ENCODE measurements around the gene COPZ1.
"Not testable (repeated sequence)": the region's sequence is repeated elsewhere in the genome, so short reads cannot be mapped to it uniquely, and the experiment has no call there.

Gene COPZ1

DNA sequence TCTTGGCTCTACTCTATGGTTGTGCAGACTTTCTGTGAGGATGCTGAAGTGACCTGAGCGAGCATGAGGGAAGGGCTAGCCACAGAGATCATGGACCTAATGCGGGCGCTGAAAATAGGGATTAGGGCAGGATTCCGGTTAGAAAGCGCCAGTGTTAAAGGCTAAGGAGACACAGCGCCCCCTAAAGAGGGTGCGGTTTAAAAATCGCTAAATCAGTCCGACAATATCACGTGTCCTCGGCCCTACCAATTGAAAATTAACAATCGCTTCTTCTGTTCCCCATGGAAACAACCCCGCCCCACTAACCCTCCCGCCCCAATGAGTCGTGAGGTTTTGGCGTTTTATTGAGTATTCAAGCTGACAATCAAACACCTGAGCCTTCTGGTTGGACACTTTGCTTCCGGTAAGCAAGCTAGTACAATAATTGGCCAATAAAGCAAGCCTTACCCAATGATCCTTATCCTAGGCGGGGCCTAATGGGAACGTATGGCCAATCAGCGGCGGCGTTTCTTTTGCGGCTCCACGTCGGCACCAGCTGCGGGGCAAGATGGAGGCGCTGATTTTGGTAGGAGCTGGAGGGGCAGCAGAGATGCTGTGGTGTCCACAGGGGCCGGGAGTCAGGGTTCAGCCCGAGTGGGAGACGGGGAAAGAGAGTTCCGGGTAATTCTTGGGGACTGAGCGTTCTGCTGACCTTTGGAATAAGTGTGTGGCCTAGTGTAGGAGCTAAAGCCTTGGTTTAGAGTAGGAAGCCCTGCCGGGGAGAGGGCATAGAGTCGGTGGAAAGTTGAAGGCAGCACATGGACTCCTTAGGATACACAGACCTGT lies at the start of gene COPZ1:
Gene COPZ1 (plus strand): TSS at position 515 of the 825 bp plus-strand sequence. CDS start 33 bp downstream, at position 548.
- DNase-seq: peak; percentile 99

DNA sequence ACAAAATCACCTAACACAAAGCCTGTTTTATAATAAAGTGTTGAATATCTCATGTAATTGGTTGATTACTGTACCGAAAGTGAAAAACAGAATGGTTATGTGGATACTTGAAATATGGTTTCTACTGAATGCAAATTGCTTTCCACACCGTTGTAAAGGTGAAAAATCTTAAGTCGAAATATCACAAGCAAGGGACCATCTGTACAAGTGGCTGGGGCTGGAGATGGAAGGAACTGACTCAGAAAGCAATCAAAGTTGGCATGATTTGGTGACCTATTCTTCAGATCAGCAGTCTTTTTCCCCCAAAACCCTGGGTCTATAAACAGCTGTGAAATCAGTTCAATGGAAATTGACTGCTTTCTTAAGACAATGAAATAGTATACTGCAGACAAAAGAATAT lies 48.6 kb upstream of the COPZ1 start:
- no peak for DNase-seq

- DNase-seq: no peak
These were observed 47.1 kb upstream of the COPZ1 start for GRCh38 chr12:54277823-54278276.

DNA sequence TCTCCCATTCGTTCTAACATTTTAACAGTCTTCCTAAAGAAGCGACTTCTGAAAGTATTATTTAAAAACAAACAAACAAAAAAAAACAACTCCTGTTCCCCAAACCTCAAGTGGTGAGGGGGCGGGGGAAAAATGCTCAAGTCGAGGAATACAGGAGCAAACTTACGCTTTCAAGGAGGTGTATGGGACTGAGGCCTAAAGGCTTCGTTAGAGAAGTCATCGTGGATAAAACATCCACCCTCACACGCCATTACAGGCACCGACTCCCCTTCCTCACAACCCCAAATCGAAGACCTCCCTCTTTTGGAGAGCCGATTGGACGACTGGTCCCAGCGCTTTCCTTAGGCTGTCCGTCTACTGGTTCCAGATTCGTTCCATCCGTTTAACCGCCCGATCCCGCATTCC lies 45.7 kb upstream of the COPZ1 start:
- no peak for DNase-seq

- DNase-seq: peak; percentile 99
These were observed 45.1 kb upstream of the COPZ1 start, which contains the start of gene CBX5 for GRCh38 chr12:54279632-54280467. TSS of gene CBX5 (minus strand) at chr12:54280122. CDS start at chr12:54257650, 22,472 bp downstream.

- peak; percentile 99 for DNase-seq
These were observed 44.3 kb upstream of the COPZ1 start, which contains the start of gene HNRNPA1 for GRCh38 chr12:54280468-54281260. TSS of gene HNRNPA1 (plus strand) at chr12:54280726. CDS start at chr12:54280808, 82 bp downstream.

DNA sequence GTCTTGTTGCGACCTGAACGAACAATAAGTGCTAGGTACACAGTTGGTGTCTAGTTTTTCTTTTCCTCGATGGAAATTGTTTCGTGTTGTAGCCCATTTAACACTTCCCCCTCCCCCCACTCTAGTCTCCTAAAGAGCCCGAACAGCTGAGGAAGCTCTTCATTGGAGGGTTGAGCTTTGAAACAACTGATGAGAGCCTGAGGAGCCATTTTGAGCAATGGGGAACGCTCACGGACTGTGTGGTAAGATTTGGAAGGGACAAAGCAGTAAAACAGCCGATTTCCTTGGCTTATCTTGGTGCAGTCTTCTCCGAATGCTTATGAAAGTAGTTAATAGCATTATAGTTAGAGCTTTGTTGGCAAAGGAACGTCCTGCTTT lies 43.7 kb upstream of the COPZ1 start:
- not testable (repeated sequence) for DNase-seq

- not testable (repeated sequence) for DNase-seq
These were observed 43.2 kb upstream of the COPZ1 start for GRCh38 chr12:54281694-54282093.

DNA sequence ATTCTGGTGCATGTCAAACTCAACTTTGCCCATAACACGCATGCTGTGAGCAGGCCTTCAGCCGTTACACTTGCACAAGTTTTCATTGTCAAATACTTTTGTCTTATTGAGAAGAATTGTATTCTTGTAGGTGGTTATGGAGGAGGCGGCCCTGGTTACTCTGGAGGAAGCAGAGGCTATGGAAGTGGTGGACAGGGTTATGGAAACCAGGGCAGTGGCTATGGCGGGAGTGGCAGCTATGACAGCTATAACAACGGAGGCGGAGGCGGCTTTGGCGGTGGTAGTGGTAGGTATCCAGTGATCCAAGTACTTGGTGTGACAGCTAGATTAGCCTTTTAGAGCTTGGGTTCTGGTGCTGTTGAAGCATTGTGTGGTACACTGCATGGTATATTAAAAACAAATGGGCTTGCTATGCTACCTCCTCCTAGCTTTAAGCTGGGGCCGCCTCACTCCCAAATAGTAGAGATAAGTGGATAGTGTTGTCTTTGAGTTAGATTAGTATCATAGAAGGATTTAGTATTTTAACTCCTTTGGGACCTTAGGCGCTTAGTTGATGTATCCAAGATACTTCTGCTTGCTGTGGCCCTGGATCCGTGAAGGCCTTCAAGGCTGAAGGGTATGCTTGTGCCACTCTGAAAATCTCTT lies 41.9 kb upstream of the COPZ1 start:
- no peak for DNase-seq

GRCh38 chr12:54284070-54284780 lies 40.7 kb upstream of the COPZ1 start:
- not testable (repeated sequence) for DNase-seq

- no peak for DNase-seq
These were observed 39.5 kb upstream of the COPZ1 start for GRCh38 chr12:54285150-54286041.

DNA sequence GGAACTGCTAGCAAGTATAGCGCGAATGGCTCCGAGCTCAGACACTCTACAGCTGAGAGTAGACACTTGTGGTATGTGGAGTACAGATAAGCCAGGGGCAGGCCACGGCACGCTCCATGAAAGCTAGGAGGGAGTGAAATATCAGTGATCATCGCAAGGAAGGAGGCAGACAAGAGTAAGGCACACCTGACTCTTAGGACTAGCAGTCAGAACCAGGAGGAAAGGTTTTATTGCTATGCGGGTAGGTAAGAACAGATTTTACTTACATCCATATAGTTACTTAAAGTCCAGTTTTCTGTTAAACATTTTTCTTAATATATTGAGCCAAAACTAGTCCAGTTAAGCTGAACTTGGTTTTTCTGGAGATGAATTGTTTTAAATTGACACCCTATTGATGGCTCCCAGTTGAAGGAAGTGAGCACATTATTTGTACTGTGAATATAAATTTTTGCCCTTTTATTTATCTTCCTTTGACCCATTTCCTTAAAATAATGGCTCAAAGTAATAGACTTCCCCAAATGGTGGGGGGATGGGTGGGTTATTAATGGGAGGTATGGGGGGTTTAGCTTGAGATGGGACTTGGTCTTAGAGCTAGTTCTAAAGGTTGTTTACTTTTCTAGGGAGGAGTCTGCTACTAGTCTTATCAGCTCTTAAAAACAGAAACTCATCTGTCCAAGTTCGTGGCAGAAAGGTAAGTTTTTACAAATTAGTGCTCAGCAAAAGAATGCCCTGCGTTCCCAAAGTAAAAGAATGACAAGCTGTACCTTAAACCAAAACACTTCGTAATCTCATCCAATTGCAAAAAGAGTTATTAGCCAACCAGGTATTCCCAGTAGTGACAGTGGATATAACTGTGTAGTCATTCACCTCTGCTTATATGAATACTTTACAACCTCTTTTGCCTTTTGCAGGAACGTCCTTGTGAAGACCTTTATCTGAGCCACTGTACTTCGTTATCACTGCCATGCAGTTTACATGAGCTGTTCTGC lies 38.6 kb upstream of the COPZ1 start:
- no peak for DNase-seq

- DNase-seq: no peak
These were observed 37.4 kb upstream of the COPZ1 start for GRCh38 chr12:54287261-54288157.

DNA sequence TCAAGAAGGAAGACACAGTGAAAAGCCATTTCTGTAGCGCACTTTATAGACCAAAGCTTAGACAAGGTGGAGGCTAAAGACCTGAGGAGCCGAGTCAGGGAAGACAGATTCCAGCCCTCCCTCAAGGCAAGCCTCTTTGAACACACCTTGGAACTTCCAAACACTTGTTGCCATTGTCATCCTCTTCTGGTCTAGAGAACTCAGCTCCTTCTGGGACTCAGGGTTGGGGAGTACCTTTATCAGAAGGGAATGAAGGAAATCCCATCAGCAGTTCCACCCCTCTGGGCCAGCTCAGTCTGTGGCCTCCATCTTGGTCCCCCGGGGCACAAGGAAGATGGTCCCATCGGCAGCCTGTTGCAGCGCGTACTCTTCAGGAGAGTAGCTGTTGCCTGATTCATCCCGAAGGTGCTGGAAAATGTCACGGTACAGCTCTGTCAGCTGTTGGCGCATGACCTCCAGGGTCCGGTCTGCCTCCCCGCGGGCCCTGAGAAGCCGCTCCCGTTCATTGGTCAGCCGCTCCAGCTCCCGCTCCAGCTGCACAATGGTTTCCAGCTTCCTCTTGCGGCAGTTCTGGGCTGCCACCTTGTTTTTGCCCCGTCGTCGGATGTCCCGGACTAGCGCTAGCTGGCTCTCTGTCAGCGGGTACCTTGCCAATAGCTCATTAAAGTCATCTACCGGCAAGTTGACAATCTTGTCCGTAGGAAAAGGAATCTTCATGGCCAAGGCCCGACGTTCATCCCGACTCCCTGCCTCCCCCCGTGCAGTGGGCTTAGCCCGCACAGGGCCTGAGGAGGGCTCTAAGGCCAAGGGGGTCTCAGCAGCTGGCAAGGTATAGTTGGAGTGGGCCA lies 32.6 kb upstream of the COPZ1 start:
- DNase-seq: no peak

DNA sequence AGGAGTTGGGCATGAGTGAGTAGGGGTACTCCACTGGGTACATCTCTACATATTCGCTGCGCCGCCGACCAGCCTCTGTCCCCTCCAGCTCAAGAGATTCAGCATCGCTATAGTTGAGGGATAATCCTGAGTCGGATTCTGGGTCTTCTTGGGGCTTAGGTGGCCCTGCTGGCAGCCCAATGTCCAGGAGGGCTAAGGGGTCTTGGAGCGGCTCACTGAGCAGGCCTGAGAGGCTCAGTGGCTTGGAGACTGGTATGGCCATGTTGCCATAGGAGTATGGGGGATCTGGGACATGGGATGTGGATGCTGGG lies 32.0 kb upstream of the COPZ1 start:
- no peak for DNase-seq

GRCh38 chr12:54294152-54294952 lies 30.6 kb upstream of the COPZ1 start:
- DNase-seq: no peak

Data from NCI-H187 treated with DMSO at 0.1 percent for 48 hours (cell line).